ENCODE results near the gene PITPNC1.
"Not testable (repeated sequence)": the region's sequence is repeated elsewhere in the genome, so short reads cannot be mapped to it uniquely, and the experiment has no call there.

PITPNC1 gene

DNA sequence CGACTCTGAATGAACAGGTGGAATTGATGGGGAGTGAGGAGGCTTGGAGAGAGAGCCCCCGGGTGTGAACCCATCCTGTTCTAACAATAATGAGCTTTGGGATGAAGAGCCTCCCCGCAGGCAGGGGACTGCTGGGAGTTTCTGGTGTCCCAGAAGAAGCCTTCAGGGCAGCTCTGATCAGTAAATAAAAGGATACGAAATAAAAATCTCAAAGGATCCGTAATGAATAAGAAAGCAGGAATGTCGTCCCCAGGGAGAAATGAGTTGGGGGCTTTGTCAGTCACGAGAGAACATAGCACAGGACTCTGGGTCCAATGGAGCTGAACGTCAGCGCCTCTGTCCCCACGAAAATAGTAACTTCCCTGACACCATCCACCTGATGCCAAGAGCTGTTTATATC lies 113.4 kb downstream of the PITPNC1 start:
- DNase-seq = no peak

DNA sequence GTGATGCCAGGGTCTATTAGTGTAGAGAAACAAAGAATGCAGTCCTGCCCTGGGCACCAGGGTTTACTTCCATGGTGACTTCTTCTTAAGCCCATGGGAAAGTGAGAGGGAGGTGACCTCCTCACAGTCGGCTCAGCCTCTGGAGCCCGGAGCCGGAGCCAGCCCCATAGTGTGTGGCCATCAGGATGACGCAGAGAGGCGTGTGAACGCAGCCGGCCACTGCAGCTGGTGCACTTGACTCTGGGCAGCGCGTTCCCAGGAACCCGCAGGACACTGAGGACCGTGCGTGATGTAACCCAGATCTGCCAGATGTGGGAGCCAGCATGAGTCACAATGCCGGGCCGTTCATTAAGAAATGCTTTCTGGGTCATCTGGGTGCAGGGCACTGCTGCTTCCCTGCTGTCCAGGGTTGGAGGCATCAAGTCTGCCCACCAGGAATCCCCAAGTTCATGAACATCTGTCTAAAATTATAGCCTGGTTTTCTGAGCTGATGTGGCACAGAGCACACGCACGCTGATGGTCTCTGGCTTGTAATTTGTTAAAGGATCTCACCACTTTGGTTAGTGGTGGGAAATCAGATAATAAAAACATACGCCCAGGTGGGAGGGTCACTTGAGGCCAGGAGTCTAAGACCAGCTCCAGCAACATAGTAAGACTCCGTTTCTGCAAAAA lies 114.1 kb downstream of the PITPNC1 start:
- DNase-seq = peak; percentile 89

GRCh38 chr17:67491681-67492024 lies 114.6 kb downstream of the PITPNC1 start:
- no peak for DNase-seq

GRCh38 chr17:67492251-67492740 lies 115.2 kb downstream of the PITPNC1 start:
- DNase-seq = no peak

GRCh38 chr17:67492824-67493517 lies 115.9 kb downstream of the PITPNC1 start:
- no peak for DNase-seq

DNA sequence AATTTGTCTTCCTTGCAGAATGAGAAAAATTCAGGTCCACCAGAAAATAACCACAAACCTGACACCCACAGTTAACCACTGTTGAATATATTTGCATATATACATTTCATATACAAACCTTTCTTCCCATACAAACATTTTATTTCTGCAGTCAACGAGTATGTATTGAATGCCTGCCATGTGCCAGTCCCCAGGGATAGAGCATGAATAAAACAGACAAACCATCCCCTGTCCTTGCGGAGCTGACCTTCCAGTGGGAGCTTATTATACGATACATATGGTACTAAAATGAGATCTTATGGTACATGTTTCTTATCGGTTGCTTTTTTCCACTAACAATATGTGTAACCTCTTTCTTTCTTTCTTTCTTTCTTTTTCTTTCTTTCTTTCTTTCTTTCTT lies 116.7 kb downstream of the PITPNC1 start:
- no peak for DNase-seq

DNA sequence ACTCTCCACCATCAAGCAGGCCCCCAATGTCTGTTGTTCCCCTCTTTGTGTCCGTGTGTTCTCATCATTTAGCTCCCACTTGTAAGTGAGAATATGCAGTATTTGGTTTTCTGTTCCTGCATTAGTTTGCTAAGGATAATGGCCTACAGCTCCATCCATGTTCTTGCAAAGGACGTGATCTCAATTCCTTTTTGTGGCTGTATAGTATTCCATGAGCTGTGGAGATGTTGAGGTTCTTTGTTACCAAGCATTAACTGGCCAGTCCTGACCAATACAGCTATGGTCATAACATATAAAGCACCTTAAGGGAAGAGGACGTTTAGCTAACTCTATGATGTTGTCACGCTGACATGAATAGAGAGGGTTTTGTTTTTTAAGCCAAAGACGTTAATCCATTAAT lies 118.5 kb downstream of the PITPNC1 start:
- not testable (repeated sequence) for DNase-seq

DNA sequence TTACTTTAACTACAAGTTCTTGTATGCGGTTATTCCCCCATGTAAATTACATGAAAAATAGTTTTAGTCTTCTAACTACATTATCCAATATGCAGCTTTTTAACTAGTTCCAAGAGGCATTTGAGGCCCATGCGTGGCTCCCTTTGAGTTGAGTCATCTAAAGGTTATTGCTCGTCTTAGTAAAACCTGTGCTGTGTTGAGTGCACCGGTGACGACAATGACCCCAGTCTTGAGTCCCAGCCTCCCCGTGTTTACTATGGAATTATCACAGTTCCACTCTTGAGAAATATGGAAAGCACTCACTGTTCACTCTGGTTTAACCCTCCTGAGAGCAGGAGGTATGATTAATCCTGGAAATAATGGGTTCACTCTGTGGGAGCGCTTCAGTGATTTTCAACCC lies 119.2 kb downstream of the PITPNC1 start:
- DNase-seq = no peak

DNA sequence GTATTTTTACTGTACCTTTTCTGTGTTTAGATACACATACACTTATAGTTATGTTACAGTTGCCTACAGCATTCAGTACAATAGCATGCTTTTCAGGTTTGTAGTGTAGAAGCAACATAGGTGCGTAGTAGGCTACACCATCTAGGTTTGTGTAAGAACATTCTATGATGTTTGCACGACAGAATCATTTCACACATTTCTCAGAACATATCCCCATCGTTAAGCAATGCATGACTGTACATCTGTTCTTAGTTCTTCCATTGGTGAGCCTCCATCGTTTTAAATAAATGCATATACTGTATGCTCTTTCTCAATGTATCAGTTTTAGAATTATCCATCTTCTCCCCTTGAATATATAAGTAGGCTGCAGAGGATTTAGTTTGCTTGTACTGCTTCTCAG lies 122.6 kb downstream of the PITPNC1 start:
- DNase-seq = no peak

DNA sequence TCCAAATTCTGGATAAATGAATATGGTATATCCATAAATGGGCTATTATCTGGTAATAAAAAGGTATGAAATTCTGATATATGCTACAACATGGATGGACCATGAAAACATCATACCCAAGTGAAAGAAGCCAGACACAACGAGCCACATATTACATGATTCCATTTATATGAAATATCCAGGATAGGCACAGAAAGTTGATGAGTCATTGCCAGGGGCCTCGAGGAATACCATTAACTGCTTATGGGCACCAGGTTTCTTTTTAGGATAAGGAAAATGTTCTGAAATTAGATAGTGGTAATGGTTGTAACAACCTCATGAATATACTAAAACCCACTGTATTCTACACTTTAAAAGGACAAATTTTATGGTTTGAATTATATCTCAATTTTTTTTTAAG lies 123.2 kb downstream of the PITPNC1 start:
- no peak for DNase-seq

DNA sequence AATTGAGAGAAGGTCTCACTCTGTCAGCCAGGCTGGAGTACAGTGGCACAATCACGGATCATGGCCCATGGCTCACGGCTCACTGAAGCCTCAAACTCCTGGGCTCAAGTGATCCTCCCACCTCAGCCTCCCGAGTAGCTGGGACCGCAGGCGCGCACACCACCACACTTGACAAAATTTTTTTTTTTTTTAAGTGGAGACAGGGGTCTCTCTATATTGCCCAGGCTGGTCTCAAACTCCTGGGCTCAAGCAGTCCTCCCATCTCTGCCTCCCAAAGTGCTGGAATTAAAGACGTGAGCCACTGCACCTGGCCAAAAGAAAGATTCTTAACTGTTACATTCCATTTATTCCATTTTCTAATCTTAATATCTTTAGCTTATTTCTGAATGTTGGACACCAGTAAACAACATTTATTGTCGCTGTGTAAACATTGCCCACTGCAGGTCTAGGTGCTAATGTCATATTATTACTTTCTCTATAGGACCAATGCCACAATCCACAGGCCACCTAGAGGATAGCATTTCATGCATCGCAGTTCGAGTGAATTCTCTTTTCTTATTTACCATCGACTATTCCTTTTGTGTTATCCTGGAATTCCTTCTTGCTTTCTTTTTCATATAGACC lies 123.7 kb downstream of the PITPNC1 start:
- no peak for DNase-seq

- DNase-seq = no peak
Measured at GRCh38 chr17:67502151-67502550, 125.1 kb downstream of the PITPNC1 start.

DNA sequence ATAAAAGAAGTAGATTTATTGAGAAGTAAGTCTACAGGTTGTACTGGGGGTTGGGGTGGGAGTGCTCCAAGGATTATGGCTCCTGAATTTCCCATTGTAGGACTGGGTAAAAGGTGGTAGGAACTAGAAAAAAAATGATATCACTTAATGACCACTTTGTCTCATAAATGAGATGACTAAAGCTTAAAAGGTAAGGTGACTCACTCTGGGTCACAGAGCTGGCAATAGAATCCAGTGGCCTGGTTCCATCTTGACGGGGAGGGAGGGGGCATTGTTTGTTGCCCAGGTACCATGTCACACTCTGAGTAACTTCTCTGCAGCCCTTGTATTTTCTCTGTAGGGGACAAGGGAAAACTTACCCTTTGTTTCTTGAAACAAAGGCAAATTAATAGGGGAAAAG lies 126.1 kb downstream of the PITPNC1 start:
- no peak for DNase-seq

DNA sequence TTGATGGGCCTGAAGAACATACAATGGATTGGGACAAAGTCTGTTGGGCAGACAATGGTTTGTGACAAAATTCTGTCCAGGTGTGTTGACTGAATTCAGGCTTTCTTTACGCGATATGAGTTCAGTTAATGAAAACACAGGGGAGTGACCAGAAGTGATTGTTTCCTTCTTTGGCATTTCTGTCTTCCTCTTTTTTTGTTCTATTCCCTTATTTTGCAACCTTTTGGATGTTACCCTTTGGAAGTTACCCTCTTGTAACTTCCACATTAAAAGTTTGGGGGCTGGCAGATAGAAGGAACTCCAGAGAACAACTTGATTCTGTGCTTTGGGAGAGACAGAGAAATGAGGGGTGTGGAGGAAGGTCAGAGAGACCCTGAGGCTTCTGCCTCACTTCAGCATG lies 126.7 kb downstream of the PITPNC1 start:
- no peak for DNase-seq

GRCh38 chr17:67504182-67504581 lies 127.1 kb downstream of the PITPNC1 start:
- no peak for DNase-seq

GRCh38 chr17:67506966-67507365 lies 129.9 kb downstream of the PITPNC1 start:
- peak; percentile 83 for DNase-seq

- no peak for DNase-seq
Measured at GRCh38 chr17:67509390-67510287, 132.6 kb downstream of the PITPNC1 start.

DNA sequence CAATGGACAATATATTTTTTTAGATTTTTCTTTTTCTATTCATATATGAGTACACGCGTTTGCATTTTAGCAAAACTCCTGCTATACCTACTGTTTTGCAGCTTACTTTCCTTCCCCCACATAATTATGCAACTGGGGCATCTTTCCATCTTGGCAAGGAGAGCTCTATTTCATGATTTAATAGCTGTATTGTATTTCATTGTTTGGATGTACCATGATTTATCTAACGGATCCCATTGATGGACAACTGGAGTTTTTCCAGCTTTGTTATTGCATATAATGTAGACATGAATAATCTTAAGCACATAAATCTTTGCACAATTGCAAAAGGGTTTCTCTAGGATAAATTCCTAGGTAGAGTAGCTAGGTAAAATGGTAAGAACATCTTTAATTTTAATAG lies 133.9 kb downstream of the PITPNC1 start:
- DNase-seq = no peak

GRCh38 chr17:67511804-67512203 lies 134.7 kb downstream of the PITPNC1 start:
- DNase-seq = no peak

DNA sequence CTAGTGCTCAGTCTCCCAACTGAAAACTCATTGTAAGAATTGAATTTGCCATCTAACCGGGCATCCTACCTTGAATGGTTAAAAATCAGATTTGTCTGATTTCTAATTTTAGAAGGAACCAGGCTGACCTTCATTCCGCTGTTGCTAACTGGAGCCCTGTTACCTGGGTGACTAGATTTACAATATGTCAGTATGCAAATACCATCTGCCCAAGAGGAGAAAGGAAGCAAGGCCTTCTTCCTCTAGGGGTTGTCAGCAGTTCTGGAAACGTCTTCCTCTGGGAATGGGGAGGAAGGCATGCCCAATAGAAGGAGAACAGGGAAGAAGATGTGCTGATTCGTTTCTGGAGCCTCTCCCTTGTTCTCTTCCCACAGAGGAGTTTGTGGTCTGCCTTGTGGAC lies 137.9 kb downstream of the PITPNC1 start:
- no peak for DNase-seq

DNA sequence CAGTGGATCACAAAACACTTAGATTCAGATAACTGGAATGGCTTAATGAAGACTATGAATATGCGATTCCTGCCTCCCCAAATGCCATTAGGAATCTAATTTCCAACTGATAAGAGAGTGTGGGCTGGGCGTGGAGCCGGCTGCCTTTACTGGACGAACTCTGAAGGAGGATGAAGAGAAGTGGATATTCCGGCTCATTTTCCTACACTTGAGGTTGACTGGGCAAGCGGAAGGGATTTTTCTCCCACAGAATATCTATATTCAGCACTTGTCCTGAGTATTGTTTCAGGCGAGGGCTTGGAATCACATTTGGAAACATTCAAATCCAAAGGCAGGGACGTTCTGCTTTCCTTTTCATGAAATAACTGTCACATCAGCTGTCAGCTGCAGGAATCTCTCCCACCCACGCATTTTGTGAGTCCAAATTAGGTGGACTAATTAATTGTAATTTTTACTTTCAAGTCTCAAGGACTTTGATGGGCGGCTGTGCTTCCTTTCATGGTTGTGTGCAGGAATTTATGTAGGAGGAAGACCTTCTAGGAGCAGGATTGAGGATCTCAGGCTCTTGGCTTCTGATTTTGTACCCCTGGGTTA lies 138.5 kb downstream of the PITPNC1 start:
- no peak for DNase-seq

DNA sequence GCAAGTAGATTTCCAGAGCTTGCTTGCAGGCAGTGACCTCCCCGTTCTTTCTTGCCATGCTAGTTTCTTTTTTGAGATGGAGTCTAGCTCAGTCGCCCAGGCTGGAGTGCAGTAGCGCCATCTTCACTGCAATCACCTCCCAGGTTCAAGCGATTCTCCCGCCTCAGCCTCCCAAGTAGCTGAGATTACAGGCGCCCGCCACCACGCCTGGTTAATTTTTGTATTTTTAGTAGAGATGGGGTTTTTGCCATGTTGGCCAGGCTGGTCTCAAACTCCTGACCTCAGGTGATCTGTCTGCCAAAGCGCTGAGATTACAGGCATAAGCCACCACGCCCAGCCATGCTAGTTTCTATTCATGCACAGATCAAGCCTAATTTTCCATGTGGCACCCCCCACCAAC lies 139.5 kb downstream of the PITPNC1 start:
- not testable (repeated sequence) for DNase-seq

DNA sequence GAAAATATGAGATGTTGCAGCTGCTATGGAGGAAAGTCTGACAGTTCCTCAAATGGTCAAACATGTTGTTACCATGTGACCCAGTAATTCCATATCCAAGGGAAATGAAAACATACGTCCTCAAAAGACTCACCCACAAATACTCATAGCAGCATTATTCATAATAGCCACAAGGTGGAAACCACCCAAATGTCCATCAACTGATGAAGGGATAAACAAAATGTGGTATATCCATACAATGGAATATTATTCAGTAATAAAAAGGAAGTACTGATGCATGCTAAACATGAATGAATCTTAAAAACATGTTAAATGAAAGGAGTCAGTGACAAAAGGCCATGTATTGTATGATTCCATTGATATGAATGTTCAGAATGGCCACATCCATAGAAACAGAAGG lies 140.2 kb downstream of the PITPNC1 start:
- no peak for DNase-seq

Data from fibroblast of skin of abdomen (primary cell).